Fibroblast of villous mesenchyme (primary cell): ENCODE measurements around the gene PADI2. TPM values are rescaled to one million over a fixed set of nuclear protein-coding genes. Genes with fewer than 3 reads are reported as not detected.

Experiments used
- DNase-seq: peaks from one replicate; pipeline ENCODE4 v3.0.0-alpha.2; 2010; ENCODE audit warnings: low read depth
- H3K4me3 ChIP-seq: 2 replicates; pipeline ENCODE4 v1.5.1; 2011; ENCODE audit warnings: low read depth, mild to moderate bottlenecking, low read length
- total RNA-seq: library from RNA; depleted of rRNA; stranded (reverse); fragments of >200 nt; gene quantifications from 2 replicates; pipeline ENCODE4 v1.2.3, GENCODE V29; 2012
- TF ChIP-seq, protein P1 (sequence below): IDR thresholded peaks from 2 replicates; pipeline ENCODE4 v1.5.1; 2012; ENCODE audit warnings: low read depth, mild to moderate bottlenecking, low read length; ENCODE audit not compliant: insufficient read depth

PADI2 gene
- total RNA-seq, 1 donor, result 0.43 TPM

DNA sequence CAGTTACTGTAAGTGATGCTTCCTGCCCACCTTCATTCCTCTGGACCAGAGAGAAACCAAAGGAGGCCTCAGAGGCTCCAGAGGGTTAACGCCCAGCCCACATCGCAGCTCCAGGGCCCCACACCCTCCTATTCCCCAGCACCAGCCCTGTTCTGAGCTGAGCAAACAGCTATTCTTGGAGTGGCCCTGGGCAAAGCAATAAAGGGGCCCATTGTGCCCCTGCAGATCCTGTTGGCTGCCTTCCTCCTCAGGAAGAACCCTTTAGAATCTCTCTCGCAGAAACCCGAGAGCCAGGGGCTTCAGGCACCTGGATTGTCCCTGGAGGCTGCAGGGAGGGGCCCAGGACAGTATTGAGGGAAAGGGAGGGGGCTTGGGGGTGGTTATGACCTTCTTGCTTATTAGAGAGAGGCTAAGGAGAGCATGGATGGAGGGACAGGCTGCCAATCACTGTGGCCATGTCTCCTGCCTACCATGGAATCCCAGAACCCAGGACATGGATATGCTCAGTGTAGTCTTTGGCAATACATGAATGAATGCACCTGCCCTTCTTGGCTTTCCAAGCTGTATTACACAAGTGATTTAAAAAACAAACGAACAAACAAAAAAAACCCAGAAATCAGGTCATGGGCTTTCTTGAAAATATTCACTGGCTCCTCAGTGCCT, 9.2 kb downstream of the PADI2 start:
- TF ChIP-seq, protein P1, sequence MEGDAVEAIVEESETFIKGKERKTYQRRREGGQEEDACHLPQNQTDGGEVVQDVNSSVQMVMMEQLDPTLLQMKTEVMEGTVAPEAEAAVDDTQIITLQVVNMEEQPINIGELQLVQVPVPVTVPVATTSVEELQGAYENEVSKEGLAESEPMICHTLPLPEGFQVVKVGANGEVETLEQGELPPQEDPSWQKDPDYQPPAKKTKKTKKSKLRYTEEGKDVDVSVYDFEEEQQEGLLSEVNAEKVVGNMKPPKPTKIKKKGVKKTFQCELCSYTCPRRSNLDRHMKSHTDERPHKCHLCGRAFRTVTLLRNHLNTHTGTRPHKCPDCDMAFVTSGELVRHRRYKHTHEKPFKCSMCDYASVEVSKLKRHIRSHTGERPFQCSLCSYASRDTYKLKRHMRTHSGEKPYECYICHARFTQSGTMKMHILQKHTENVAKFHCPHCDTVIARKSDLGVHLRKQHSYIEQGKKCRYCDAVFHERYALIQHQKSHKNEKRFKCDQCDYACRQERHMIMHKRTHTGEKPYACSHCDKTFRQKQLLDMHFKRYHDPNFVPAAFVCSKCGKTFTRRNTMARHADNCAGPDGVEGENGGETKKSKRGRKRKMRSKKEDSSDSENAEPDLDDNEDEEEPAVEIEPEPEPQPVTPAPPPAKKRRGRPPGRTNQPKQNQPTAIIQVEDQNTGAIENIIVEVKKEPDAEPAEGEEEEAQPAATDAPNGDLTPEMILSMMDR, result no peak
- DNase-seq, result no peak

DNA sequence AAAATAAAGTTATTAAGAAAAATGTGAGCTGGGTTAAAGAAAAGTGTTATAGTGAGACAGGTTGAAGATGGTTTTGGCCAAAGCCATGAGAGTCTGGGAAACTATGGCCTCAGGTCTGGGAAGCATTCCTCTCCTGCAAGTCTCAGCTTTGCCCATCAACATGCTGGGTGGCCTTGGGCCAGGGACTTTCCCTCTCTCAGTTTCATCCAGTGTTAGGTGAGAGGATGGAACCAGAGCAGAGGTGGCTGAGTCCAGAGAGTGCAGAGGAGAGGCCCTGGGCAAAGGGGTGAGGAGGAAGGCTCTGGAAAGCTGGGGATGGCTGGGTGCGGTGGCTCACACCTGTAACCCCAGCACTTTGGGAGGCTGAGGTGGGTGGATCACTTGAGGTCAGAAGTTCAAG, 10.5 kb downstream of the PADI2 start:
- no peak overlapping the region for H3K4me3 ChIP-seq
- no peak for DNase-seq
- TF ChIP-seq, protein P1, result no peak

More for the DNA sequence above, 9.2 kb downstream of the PADI2 start:
- no peak overlapping the region for H3K4me3 ChIP-seq

DNA sequence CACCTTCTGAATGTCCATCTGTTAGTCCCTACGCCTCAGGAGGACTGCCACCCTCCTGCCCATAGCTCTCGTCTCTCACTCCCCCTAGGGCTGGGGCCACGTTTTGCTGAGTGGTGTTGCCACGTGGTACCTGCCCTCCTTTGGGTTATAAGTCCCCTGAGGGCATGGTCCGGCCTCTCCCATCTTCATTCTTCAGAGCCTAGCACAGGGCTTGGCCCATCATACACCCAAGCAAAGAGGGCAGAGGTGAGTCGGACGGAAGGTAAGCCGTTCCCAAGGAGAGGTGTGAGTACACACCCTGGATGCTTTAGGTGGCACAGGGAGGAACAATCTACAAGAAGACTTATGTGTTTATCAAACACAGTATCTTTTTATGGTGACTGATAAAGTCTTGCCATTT, 10.9 kb downstream of the PADI2 start:
- TF ChIP-seq, protein P1, result no peak
- no peak overlapping the region for H3K4me3 ChIP-seq
- no peak for DNase-seq

DNA sequence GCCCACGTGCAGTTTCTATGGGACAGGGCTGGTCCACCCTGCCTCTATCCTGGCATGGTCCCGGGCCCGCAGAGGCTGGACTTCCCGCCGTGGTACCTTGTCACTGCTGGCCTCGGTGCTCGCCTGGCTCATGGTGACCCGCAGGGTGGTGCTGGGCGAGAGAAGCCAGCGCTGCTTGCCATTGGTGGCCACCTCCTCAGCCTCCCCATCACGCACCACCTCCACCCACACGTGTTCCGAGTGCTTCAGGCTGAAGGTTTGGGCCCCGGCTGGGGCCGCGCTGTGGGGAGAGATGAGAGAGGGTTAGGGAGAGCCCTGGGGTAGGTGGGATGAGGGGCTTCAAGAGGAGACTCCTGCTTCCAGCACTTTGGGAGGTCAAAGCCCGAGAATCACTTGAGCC, 14.5 kb downstream of the PADI2 start:
- TF ChIP-seq, protein P1, result no peak
- no peak overlapping the region for H3K4me3 ChIP-seq
- no peak for DNase-seq

DNA sequence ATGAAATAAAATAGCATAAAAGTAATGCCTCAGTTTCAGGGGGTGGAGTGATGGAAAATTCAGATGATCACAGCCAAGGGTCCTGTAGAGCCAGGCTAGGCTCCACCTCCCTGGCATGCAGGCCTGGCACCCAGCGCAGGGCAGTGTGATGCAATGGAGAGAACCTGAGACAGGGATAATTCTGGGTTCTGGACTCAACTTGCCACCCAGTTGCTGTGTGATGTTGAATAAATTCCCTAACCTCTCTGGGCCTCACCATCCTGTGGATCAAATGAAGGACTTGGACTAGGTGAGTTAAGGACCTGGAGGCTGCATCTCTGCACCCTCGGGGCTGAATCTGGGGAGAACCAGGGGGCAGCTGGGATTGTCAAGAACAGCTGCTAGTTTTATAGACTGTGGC, 17.0 kb downstream of the PADI2 start:
- TF ChIP-seq, protein P1, result no peak
- DNase-seq, result no peak
- H3K4me3 ChIP-seq, result no peak overlapping the region

DNA sequence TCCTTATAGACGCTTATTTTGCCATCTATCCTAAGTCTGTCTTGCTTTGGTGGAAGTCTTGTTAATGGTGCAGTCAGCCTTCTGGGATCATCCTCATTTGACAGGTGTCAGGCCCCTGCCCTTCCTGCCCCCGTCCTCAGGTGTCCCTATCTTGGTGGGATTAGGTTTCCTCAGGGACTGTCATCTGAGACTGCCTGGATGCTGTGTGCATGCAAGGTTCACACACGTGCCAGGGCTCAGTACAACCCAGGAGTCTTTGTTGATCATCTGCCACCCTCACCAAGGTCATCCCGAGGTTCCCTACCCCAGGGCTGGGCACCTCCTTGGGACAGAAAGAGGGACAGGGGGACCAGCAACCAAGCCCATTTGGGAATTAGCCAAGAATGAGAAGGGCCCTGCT, 18.0 kb downstream of the PADI2 start:
- no peak overlapping the region for H3K4me3 ChIP-seq
- DNase-seq, result no peak
- TF ChIP-seq, protein P1, result no peak
